Gastrocnemius medialis (tissue), 4 donors: ENCODE measurements around the gene KLHL13.

ENCODE experiments used
- CTCF ChIP-seq, 5 experiments: fragments of 450-650 bp in 3 of 5; fragments of 200-600 bp in 2 of 5; sonication (generic) in 2 of 5; IDR thresholded peaks in 4 of 5; conservative IDR thresholded peaks in 1 of 5; 1 replicate in 4 of 5; 2 replicates in 1 of 5; pipeline ENCODE4 v1.5.1; 2016 to 2019; ENCODE audit warnings: antibody characterized with exemption in 5 of 5, mild to moderate bottlenecking in 3 of 5, moderate library complexity in 3 of 5
- POLR2A ChIP-seq, 2 donors: fragments of 450-650 bp; IDR thresholded peaks; one replicate each; pipeline ENCODE4 v1.6.1; 2017; ENCODE audit warnings: antibody characterized with exemption in 2 of 2, mild to moderate bottlenecking in 2 of 2, moderate library complexity in 2 of 2

GRCh38 chrX:118049713-118050112 lies 66.9 kb downstream of the KLHL13 start:
- TF ChIP-seq CTCF (IDR thresholded peaks at IDR 0.05 in 4 of 5, conservative IDR thresholded peaks at IDR 0.05 in 1 of 5): no peak
- no peak for TF ChIP-seq POLR2A (IDR thresholded peaks at IDR 0.05)
